ENCODE results near the gene CELSR1.

CELSR1 gene

DNA sequence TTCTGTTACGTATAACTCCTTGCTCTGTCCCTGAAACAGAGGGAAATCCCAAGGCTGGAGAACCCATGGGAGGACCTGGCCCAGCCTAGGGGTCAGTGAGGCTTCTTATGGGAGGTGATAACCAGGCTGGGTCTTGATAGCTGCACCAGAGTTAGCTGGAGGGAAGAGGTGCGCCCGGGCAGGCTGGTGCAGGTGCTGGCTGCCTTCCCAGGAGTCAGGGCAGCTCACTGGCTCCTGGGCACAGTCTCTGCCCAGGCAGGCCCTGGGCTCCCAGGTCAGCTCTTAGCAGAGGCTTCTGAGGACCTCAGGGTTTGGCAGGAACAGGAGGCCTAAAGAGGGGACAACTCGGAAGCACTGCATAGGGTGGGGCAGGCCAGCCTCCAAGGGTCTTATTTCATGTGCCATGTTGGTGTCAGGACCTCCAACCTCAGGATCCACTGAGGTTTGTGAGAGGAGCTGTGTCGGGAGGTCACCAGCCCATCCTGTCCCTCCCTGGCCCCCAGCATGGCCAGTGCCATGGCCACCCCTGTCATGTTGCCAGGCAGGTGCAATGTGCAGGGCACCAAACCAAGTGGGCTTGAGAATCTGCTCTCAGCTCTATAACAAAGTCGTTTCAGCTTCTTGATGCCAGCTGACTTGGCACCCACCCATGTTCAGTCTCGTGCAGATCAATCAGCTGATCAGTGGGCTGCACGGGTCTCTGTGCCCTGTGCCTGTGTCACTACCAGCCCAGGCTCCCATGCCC, 20.5 kb upstream of the CELSR1 start:
- TF ChIP-seq, protein P1, sequence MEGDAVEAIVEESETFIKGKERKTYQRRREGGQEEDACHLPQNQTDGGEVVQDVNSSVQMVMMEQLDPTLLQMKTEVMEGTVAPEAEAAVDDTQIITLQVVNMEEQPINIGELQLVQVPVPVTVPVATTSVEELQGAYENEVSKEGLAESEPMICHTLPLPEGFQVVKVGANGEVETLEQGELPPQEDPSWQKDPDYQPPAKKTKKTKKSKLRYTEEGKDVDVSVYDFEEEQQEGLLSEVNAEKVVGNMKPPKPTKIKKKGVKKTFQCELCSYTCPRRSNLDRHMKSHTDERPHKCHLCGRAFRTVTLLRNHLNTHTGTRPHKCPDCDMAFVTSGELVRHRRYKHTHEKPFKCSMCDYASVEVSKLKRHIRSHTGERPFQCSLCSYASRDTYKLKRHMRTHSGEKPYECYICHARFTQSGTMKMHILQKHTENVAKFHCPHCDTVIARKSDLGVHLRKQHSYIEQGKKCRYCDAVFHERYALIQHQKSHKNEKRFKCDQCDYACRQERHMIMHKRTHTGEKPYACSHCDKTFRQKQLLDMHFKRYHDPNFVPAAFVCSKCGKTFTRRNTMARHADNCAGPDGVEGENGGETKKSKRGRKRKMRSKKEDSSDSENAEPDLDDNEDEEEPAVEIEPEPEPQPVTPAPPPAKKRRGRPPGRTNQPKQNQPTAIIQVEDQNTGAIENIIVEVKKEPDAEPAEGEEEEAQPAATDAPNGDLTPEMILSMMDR (IDR thresholded peaks at IDR 0.05; ENCODE audit: borderline replicate concordance, insufficient read depth, low read depth, low read length): no peak
- H3K4me3 ChIP-seq (ENCODE audit: low read depth, low read length): no peak overlapping the region

DNA sequence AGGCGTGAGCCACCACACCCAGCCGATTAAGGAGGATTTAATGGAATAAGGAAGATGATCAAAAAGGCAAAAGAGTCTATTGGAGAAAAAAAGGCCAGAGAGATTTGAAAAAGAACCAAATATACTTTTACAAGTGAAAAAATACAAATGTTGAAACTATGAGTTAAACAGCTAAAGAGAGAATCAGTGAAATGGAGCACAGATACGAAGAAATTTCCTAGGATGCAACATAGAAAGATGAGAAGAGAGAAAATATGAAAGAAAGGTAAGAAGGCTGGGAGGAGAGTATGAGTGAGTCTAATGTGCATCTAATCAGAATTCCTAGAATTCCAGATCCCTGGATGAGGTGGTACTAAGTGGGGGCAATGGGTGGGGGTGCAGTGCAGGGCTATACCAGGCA, 19.4 kb upstream of the CELSR1 start:
- H3K4me3 ChIP-seq (ENCODE audit: low read depth, low read length): no peak overlapping the region
- TF ChIP-seq, protein P1 (IDR thresholded peaks at IDR 0.05; ENCODE audit: borderline replicate concordance, insufficient read depth, low read depth, low read length): no peak

DNA sequence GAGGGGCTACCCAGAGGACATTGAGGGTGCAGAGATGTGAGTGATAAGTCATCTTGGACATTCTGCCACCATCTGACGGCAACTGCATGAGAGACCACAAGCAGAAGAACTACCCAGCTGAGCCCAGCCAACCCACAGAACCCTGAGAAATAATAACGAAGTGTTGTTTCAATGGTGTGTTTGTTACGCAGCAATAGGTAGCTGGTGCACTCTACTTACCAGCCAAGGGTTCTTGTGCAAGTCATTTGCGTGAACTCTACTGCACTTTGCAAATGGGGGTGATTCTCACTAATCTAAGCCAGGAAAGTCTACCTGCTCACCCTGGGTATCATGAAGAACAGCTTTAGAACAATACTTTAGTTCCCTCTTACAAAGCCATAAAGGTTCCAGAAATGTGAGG, 15.8 kb upstream of the CELSR1 start:
- H3K4me3 ChIP-seq (ENCODE audit: low read depth, low read length): no peak overlapping the region
- TF ChIP-seq, protein P1 (IDR thresholded peaks at IDR 0.05; ENCODE audit: borderline replicate concordance, insufficient read depth, low read depth, low read length): no peak

DNA sequence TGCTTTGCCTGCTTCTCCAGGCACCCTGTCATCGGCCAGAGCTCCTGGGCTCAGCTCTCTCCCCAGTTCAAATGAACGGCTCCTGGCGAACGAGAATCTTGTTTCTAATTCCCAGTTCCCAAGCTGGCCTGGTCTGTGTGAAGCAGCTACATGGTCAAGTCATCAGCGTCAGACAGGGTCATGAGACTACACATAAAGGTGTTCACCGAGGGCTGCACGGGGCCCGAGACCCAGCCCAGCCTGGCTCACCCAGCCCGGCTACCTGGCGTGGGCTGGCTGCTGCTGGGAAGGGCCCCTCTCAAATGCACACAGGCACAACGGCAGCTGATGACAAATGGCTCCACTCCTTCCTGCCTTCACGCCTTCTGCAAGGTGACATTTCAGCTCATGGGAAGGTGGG, 14.6 kb upstream of the CELSR1 start:
- H3K4me3 ChIP-seq (ENCODE audit: low read depth, low read length): no peak overlapping the region
- TF ChIP-seq, protein P1 (IDR thresholded peaks at IDR 0.05; ENCODE audit: borderline replicate concordance, insufficient read depth, low read depth, low read length): no peak

DNA sequence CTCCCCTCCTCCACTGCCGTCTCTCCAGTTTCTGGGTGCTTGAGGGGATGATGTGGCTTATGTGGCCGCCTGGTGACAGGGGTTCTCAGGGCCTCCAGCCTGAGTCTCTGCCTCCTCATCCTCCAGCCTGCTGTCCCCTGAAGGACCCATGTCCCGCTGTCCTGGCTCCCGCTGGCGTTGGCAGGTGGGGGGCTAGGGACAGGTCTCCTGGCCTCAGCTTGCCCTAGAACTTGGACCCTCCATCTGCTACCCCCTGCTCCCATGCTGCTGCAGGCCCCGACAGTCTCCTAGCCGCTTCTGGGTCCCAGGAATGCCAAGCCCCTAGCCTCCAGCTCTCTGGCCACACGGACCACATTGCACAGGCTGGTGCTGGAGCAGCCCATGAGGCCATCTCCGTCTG, 13.9 kb upstream of the CELSR1 start:
- TF ChIP-seq, protein P1 (IDR thresholded peaks at IDR 0.05; ENCODE audit: borderline replicate concordance, insufficient read depth, low read depth, low read length): no peak
- H3K4me3 ChIP-seq (ENCODE audit: low read depth, low read length): no peak overlapping the region

DNA sequence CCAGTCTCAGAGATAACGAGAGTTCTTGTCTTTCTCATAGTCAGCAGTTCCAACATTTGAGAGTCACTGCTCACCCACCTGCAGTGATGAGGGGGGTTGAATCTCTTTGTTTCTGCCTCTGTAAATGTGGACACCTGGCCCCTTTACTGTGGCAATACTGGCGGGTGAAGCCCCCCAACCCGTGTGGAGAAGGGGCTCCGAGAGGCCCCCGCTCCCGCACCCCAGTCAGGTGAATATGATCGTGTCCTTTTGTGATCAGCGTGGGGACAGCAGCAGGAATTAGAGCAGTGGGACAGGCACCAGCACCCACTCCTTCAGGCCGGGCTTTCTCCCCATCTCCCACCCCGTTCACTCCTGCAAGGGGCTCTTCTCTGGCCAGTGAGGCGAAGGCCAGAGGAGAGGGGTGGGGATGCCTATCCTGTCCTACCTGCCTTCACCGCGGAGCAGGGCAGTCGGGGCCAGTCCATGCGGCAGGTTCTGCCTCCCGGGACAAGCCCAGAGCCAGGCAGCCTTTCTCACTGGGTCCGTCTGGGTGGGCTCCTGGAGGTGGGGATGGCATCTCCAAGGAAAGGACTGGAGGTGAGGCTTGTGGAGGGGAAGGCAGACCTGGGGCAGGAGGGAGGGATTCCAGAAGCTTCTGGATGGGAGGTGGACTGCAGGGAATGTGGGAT, 12.7 kb upstream of the CELSR1 start:
- H3K4me3 ChIP-seq (ENCODE audit: low read depth, low read length): no peak overlapping the region
- TF ChIP-seq, protein P1 (IDR thresholded peaks at IDR 0.05; ENCODE audit: borderline replicate concordance, insufficient read depth, low read depth, low read length): no peak

DNA sequence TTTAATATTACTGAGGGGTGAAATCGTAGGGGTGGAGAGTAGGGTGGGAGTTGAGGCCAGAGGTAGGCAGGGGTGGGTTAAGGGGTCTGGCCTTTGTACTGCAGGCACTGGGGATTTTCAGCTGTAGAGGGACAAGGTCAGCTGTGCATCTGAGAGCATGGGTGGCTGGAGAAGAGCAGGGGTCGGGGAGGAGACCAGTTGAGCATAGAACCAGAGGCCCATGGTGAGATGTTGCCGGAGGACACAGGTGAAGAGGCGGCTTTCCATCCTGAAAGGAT, 12.1 kb upstream of the CELSR1 start:
- no peak overlapping the region for H3K4me3 ChIP-seq (ENCODE audit: low read depth, low read length)
- TF ChIP-seq, protein P1 (IDR thresholded peaks at IDR 0.05; ENCODE audit: borderline replicate concordance, insufficient read depth, low read depth, low read length): no peak
